Liver (tissue), 9 donors: Measurements from ENCODE around the gene RIMBP2. TPM values are rescaled to one million over a fixed set of nuclear protein-coding genes. Genes with fewer than 3 reads are reported as not detected.

ENCODE experiments used
- DNase-seq: peaks from one replicate; pipeline ENCODE4 v3.0.0-alpha.2; 2017; ENCODE audit warnings: low spot score
- H3K27ac ChIP-seq, 2 donors: one replicate each; pipeline ENCODE4 v1.7.0; 2013; ENCODE audit warnings: inconsistent platforms in 2 of 2, low read length in 2 of 2, control low read depth in 1 of 2, low read depth in 1 of 2, mild to moderate bottlenecking in 1 of 2
- H3K27me3 ChIP-seq, 4 donors: one replicate each; pipeline versions ENCODE4 v1.6.1 to v1.7.0; 2013; ENCODE audit warnings: low read length in 3 of 4, inconsistent platforms in 1 of 4, mild to moderate bottlenecking in 1 of 4, moderate library complexity in 1 of 4; ENCODE audit not compliant: control insufficient read depth in 4 of 4, insufficient read depth in 4 of 4
- H3K36me3 ChIP-seq, 4 donors: one replicate each; pipeline versions ENCODE4 v1.6.1 to v1.7.0; 2013; ENCODE audit warnings: low read length in 3 of 4, mild to moderate bottlenecking in 3 of 4, low read depth in 1 of 4, moderate library complexity in 1 of 4; ENCODE audit not compliant: control insufficient read depth in 4 of 4, insufficient read depth in 3 of 4
- H3K4me1 ChIP-seq, 4 donors: one replicate each; pipeline versions ENCODE4 v1.6.1 to v1.7.0; 2013; ENCODE audit warnings: low read length in 3 of 4, mild to moderate bottlenecking in 3 of 4, moderate library complexity in 1 of 4; ENCODE audit not compliant: control insufficient read depth in 4 of 4, insufficient read depth in 4 of 4
- H3K4me3 ChIP-seq, 3 donors: one replicate each; pipeline versions ENCODE4 v1.6.1 to v1.7.0; 2013; ENCODE audit warnings: low read length in 3 of 3, control low read depth in 1 of 3, low read depth in 1 of 3, mild to moderate bottlenecking in 1 of 3
- H3K9ac ChIP-seq, 2 donors: one replicate each; pipeline ENCODE4 v1.7.0; 2013; ENCODE audit warnings: low read length in 2 of 2, mild to moderate bottlenecking in 2 of 2, moderate library complexity in 2 of 2, control low read depth in 1 of 2, low read depth in 1 of 2
- H3K9me3 ChIP-seq, 4 donors: one replicate each; pipeline versions ENCODE4 v1.6.1 to v1.7.0; 2013; ENCODE audit warnings: low read length in 3 of 4; ENCODE audit not compliant: control insufficient read depth in 4 of 4
- ATF3 ChIP-seq: IDR thresholded peaks from 2 replicates; pipeline ENCODE4 v1.6.1; 2016; ENCODE audit warnings: antibody characterized with exemption
- CTCF ChIP-seq: fragments of 150-350 bp; IDR thresholded peaks from 2 replicates; pipeline ENCODE4 v1.5.1; 2017; ENCODE audit warnings: improper control_type of control experiment, low read depth, low read length; ENCODE audit not compliant: missing input control
- EGR1 ChIP-seq, 2 donors: IDR thresholded peaks; 2 replicates each; pipeline ENCODE4 v1.6.1; 2016 to 2018; ENCODE audit warnings: antibody characterized with exemption in 2 of 2, low read depth in 2 of 2
- FOXA1 ChIP-seq: IDR thresholded peaks from 2 replicates; pipeline ENCODE4 v1.6.1; 2016; ENCODE audit warnings: antibody characterized with exemption
- FOXA2 ChIP-seq: IDR thresholded peaks from 2 replicates; pipeline ENCODE4 v1.6.1; 2016; ENCODE audit warnings: antibody characterized with exemption
- GABPA ChIP-seq, 2 donors: IDR thresholded peaks in 1 of 2; conservative IDR thresholded peaks in 1 of 2; 2 replicates each; pipeline ENCODE4 v1.6.1; 2016; ENCODE audit warnings: antibody characterized with exemption in 2 of 2, mild to moderate bottlenecking in 1 of 2, moderate library complexity in 1 of 2
- HNF4A ChIP-seq, 2 donors: conservative IDR thresholded peaks; 2 replicates each; pipeline ENCODE4 v1.6.1; 2016; ENCODE audit warnings: antibody characterized with exemption in 2 of 2, mild to moderate bottlenecking in 2 of 2
- HNF4G ChIP-seq: IDR thresholded peaks from 2 replicates; pipeline ENCODE4 v1.6.1; 2016; ENCODE audit warnings: antibody characterized with exemption
- JUND ChIP-seq, 2 donors: IDR thresholded peaks; 2 replicates each; pipeline ENCODE4 v1.6.1; 2016; ENCODE audit warnings: antibody characterized with exemption in 2 of 2
- NR2F2 ChIP-seq: IDR thresholded peaks from 2 replicates; pipeline ENCODE4 v1.6.1; 2016; ENCODE audit warnings: antibody characterized with exemption
- RAD21 ChIP-seq, 2 donors: IDR thresholded peaks; 2 replicates each; pipeline ENCODE4 v1.6.1; 2016; ENCODE audit warnings: antibody characterized with exemption in 2 of 2, mild to moderate bottlenecking in 2 of 2
- REST ChIP-seq: IDR thresholded peaks from 2 replicates; pipeline ENCODE4 v1.6.1; 2016; ENCODE audit warnings: antibody characterized with exemption, mild to moderate bottlenecking
- RXRA ChIP-seq, 2 donors: IDR thresholded peaks; 2 replicates each; pipeline ENCODE4 v1.6.1; 2017 to 2018; ENCODE audit warnings: antibody characterized with exemption in 2 of 2, mild to moderate bottlenecking in 1 of 2
- SP1 ChIP-seq: IDR thresholded peaks from 2 replicates; pipeline ENCODE4 v1.6.1; 2018; ENCODE audit warnings: antibody characterized with exemption, mild to moderate bottlenecking
- TAF1 ChIP-seq: conservative IDR thresholded peaks from 2 replicates; pipeline ENCODE4 v1.6.1; 2016; ENCODE audit warnings: antibody characterized with exemption, mild to moderate bottlenecking
- YY1 ChIP-seq: IDR thresholded peaks from 2 replicates; pipeline ENCODE4 v1.6.1; 2016; ENCODE audit warnings: antibody characterized with exemption, mild to moderate bottlenecking
- ZBTB33 ChIP-seq: IDR thresholded peaks from 2 replicates; pipeline ENCODE4 v1.6.1; 2016; ENCODE audit warnings: antibody characterized with exemption
- WGBS: extraction: QIAGEN DNeasy Blood & Tissue Kit; methylation state at CpG from one replicate; pipeline ENCODE4 v1.1.7; 2013; 5-methylcytosine and 5-hydroxymethylcytosine counted together
- polyA plus RNA-seq, 2 donors: library from polyadenylated mRNA; stranded (reverse) in 1 of 2; unstranded in 1 of 2; fragments of 200-250 nt in 1 of 2; fragments of >200 nt in 1 of 2; fragmentation: Nextera tagmentation in 1 of 2; extraction: Ambion mirVana in 1 of 2; gene quantifications; one replicate each; pipeline versions ENCODE4 v1.2.1 to v1.2.3, GENCODE V29; 2013 to 2015
- total RNA-seq, 2 donors: library from RNA; depleted of rRNA; stranded (reverse); fragments of >200 nt; gene quantifications; one replicate each; pipeline ENCODE4 v1.2.3, GENCODE V29; 2014
- TF ChIP-seq, protein P1 (sequence below): IDR thresholded peaks from 2 replicates; pipeline ENCODE4 v1.6.1; 2016; ENCODE audit warnings: antibody characterized with exemption
- donor health status: healthy.
- donor health status: healthy.
- donor health status: healthy.
- donor health status: healthy.
- donor health status: healthy.

RIMBP2 gene
- total and polyA plus RNA-seq, 4 donors: 0.01 to 0.17 (median 0.09) TPM; not detected in 1

GRCh38 chr12:130463818-130464670 is 252.1 kb downstream of the RIMBP2 start (continued):
- TF ChIP-seq YY1 (no peak), TAF1 (no peak), SP1 (no peak)

- H3K27me3 ChIP-seq: peaks cover 0 to 3% (median 0%) of the 10 kb centered on the region in 4 donors
- H3K36me3 ChIP-seq: no peaks in the 10 kb centered on the region
- no peak for DNase-seq
- no peak for TF ChIP-seq CTCF
- TF ChIP-seq FOXA1: no peak
- TF ChIP-seq FOXA2: no peak
- TF ChIP-seq, protein P1, sequence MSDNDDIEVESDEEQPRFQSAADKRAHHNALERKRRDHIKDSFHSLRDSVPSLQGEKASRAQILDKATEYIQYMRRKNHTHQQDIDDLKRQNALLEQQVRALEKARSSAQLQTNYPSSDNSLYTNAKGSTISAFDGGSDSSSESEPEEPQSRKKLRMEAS: no peak
- TF ChIP-seq YY1: no peak
- no peak for TF ChIP-seq JUND (IDR thresholded peaks at IDR 0.05)
- TF ChIP-seq HNF4G: no peak
- no peak for TF ChIP-seq HNF4A (conservative IDR thresholded peaks at IDR 0.05)
- no peak for TF ChIP-seq SP1
- TF ChIP-seq ATF3: no peak
- TF ChIP-seq RAD21 (IDR thresholded peaks at IDR 0.05): no peak
- no peak for TF ChIP-seq ZBTB33
- no peak for TF ChIP-seq RXRA (IDR thresholded peaks at IDR 0.05)
- no peak for TF ChIP-seq TAF1
- no peak for TF ChIP-seq REST
- no peak for TF ChIP-seq EGR1 (IDR thresholded peaks at IDR 0.05; ENCODE audit: low read depth in 2 of 2)
- no peak for TF ChIP-seq NR2F2
- no peak for TF ChIP-seq GABPA (IDR thresholded peaks at IDR 0.05 in 1 of 2, conservative IDR thresholded peaks at IDR 0.05 in 1 of 2)
- no peak overlapping the region for H3K4me3 ChIP-seq
- no peak overlapping the region for H3K27ac ChIP-seq
- peaks cover 6 to 10% (median 7%) of the 10 kb centered on the region in 4 donors for H3K9me3 ChIP-seq
- H3K4me1 ChIP-seq: no peaks in the 10 kb centered on the region
- 69% methylated on average over 9 of the region's 9 CpGs for WGBS
- H3K9ac ChIP-seq: no peak overlapping the region
Measured at GRCh38 chr12:130463275-130463658, 252.8 kb downstream of the RIMBP2 start.
